ENCODE data around the gene ULK4.

Gene ULK4

DNA sequence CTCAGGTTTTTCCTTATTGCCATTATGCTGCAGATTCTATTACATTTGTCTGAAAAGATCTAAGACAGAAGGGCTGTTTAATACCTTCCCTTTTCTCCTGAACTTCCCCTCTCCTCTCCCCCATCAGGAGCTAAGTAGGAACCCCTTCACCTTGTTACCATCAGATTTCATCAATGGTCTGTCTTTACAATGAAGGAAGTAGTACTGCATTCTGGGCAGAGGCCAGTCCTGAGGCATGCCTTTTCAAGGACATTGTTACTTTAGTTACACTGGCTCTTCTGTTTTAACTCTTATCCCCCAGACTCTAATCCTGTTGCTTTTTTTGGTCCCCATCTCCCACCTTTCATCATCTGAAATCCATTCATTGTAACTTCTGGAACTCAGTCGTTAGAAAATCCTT lies 754.5 kb downstream of the ULK4 start:
- H2AFZ ChIP-seq (ENCODE audit: low read depth, low read length) = no peak overlapping the region
- H3K9me3 ChIP-seq (ENCODE audit: insufficient read depth, low read length) = no peaks in the 10 kb centered on the region
- no peak overlapping the region for H3K4me2 ChIP-seq (ENCODE audit: low read length)
- H3K4me1 ChIP-seq (ENCODE audit: low read length) = peaks cover 17% of the 10 kb centered on the region
- no peaks in the 10 kb centered on the region for H3K27me3 ChIP-seq (ENCODE audit: low read depth, low read length)
- H3K27ac ChIP-seq (ENCODE audit: low read length) = no peak overlapping the region
- no peak overlapping the region for H3K4me3 ChIP-seq (ENCODE audit: low read length)
- no peak overlapping the region for H3K9ac ChIP-seq (ENCODE audit: low read length)
- peaks cover 97% of the 10 kb centered on the region for H4K20me1 ChIP-seq (ENCODE audit: insufficient read depth, low read length)
- H3K36me3 ChIP-seq (replicated peaks; ENCODE audit: low read depth, low read length) = peaks cover 8% of the 10 kb centered on the region
- TF ChIP-seq, protein P1, sequence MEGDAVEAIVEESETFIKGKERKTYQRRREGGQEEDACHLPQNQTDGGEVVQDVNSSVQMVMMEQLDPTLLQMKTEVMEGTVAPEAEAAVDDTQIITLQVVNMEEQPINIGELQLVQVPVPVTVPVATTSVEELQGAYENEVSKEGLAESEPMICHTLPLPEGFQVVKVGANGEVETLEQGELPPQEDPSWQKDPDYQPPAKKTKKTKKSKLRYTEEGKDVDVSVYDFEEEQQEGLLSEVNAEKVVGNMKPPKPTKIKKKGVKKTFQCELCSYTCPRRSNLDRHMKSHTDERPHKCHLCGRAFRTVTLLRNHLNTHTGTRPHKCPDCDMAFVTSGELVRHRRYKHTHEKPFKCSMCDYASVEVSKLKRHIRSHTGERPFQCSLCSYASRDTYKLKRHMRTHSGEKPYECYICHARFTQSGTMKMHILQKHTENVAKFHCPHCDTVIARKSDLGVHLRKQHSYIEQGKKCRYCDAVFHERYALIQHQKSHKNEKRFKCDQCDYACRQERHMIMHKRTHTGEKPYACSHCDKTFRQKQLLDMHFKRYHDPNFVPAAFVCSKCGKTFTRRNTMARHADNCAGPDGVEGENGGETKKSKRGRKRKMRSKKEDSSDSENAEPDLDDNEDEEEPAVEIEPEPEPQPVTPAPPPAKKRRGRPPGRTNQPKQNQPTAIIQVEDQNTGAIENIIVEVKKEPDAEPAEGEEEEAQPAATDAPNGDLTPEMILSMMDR (IDR thresholded peaks at IDR 0.05; ENCODE audit: low read depth, low read length) = no peak
- no peak for TF ChIP-seq EZH2phosphoT487 (IDR thresholded peaks at IDR 0.05; ENCODE audit: low read depth)
- peaks cover 100% of the 10 kb centered on the region for H3K79me2 ChIP-seq (ENCODE audit: low read length)

DNA sequence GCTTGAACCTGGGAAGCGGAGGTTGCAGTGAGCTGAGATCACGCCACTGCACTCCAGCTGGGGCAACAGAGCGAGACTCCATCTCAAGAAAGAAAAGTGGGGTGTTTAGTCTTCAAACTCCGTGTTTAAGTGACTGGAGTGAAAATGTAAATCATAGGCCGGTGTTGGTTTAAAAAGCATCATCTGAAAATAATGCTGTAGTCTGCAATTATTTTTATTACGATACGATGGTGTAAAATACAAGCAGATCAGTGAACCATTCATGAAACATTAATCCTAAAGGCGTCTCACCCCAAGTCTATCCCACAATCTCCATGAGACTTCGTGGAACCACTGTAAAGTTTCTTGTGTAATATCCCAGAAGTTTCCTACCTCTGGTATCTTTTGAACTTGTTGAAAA lies 756.3 kb downstream of the ULK4 start:
- Histone ChIP-seq H3K4me3 (ENCODE audit: low read length) (no peak overlapping the region), H3K27me3 (ENCODE audit: low read depth, low read length) (no peaks in the 10 kb centered on the region), H3K9me3 (ENCODE audit: insufficient read depth, low read length) (no peaks in the 10 kb centered on the region), H4K20me1 (ENCODE audit: insufficient read depth, low read length) (peaks cover 97% of the 10 kb centered on the region), H2AFZ (ENCODE audit: low read depth, low read length) (no peak overlapping the region), H3K27ac (ENCODE audit: low read length) (no peak overlapping the region), H3K4me2 (ENCODE audit: low read length) (no peak overlapping the region), H3K9ac (ENCODE audit: low read length) (no peak overlapping the region), H3K79me2 (ENCODE audit: low read length) (peaks cover 100% of the 10 kb centered on the region), H3K4me1 (ENCODE audit: low read length) (peaks cover 34% of the 10 kb centered on the region), H3K36me3 (replicated peaks; ENCODE audit: low read depth, low read length) (peaks cover 5% of the 10 kb centered on the region)
- no peak for TF ChIP-seq EZH2phosphoT487 (IDR thresholded peaks at IDR 0.05; ENCODE audit: low read depth)
- TF ChIP-seq, protein P1 (IDR thresholded peaks at IDR 0.05; ENCODE audit: low read depth, low read length) = no peak

DNA sequence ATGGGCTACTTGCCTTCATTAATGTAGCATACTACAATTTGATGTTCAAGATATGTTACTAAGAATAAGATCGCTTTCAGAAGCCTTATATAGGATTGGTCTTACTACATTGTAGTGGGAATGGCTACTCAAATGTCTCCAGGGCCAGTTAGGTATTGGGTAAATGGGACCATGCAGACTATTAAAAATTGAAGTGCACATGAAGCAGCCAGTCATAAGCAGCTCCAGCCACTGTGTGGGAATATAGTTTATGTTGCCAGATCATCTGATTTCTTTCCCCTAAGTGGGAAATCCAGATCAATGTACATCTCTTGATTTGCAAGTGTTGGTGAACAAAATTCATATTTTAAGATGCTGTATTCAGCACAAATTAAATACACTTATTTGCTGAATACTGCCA lies 757.5 kb downstream of the ULK4 start:
- Histone ChIP-seq H3K4me1 (ENCODE audit: low read length) (peaks cover 34% of the 10 kb centered on the region), H3K79me2 (ENCODE audit: low read length) (peaks cover 99% of the 10 kb centered on the region), H2AFZ (ENCODE audit: low read depth, low read length) (no peak overlapping the region), H4K20me1 (ENCODE audit: insufficient read depth, low read length) (peaks cover 94% of the 10 kb centered on the region), H3K4me3 (ENCODE audit: low read length) (no peak overlapping the region), H3K9me3 (ENCODE audit: insufficient read depth, low read length) (no peaks in the 10 kb centered on the region), H3K27me3 (ENCODE audit: low read depth, low read length) (no peaks in the 10 kb centered on the region), H3K36me3 (replicated peaks; ENCODE audit: low read depth, low read length) (peaks cover 4% of the 10 kb centered on the region), H3K27ac (ENCODE audit: low read length) (no peak overlapping the region), H3K9ac (ENCODE audit: low read length) (no peak overlapping the region), H3K4me2 (ENCODE audit: low read length) (no peak overlapping the region)
- TF ChIP-seq EZH2phosphoT487 (IDR thresholded peaks at IDR 0.05; ENCODE audit: low read depth) = no peak
- TF ChIP-seq, protein P1 (IDR thresholded peaks at IDR 0.05; ENCODE audit: low read depth, low read length) = no peak

DNA sequence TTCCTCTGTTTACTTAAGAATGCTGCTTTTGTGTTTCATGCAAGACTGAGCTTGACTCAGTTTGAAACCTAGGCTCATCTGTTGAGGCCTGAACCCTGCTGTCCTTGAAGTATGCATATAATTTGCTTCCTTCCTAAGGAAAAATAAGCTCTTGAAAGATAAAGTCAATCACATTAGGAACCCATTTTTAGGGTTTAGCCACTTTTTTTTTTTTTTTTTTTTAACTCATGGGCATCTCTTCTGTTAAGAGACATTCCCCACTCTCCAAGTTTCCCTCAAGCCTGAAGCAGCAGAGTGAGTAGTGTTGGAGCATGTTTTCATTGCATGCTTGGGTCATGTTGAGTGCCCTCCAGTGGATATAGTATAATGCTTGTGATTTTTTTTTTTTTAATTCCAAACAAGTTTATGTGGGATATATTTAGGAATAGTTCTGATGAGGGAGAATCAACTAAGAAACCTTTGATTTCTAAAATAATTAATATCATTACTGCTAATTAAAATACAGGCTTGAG lies 759.0 kb downstream of the ULK4 start:
- Histone ChIP-seq H4K20me1 (ENCODE audit: insufficient read depth, low read length) (peaks cover 79% of the 10 kb centered on the region), H3K27ac (ENCODE audit: low read length) (no peak overlapping the region), H3K79me2 (ENCODE audit: low read length) (peaks cover 85% of the 10 kb centered on the region), H3K9ac (ENCODE audit: low read length) (no peak overlapping the region), H3K4me3 (ENCODE audit: low read length) (peak overlapping the region; percentile 95), H3K4me1 (ENCODE audit: low read length) (peaks cover 37% of the 10 kb centered on the region), H3K27me3 (ENCODE audit: low read depth, low read length) (peaks cover 3% of the 10 kb centered on the region; the same call in 1 of the 2 replicates), H3K4me2 (ENCODE audit: low read length) (peak overlapping the region; percentile 87), H2AFZ (ENCODE audit: low read depth, low read length) (no peak overlapping the region), H3K36me3 (replicated peaks; ENCODE audit: low read depth, low read length) (no peaks in the 10 kb centered on the region), H3K9me3 (ENCODE audit: insufficient read depth, low read length) (no peaks in the 10 kb centered on the region)
- TF ChIP-seq, protein P1 (IDR thresholded peaks at IDR 0.05; ENCODE audit: low read depth, low read length) = peak; percentile 47
- TF ChIP-seq EZH2phosphoT487 (IDR thresholded peaks at IDR 0.05; ENCODE audit: low read depth) = no peak

All from OCI-LY3 (cell line).